Subcutaneous adipose tissue (tissue), 4 donors: ENCODE measurements around the gene EDNRA. TPM values are rescaled to one million over a fixed set of nuclear protein-coding genes. Genes with fewer than 3 reads are reported as not detected.

ENCODE experiments used
- CTCF ChIP-seq: fragments of 450-650 bp; IDR thresholded peaks from one replicate; pipeline ENCODE4 v1.5.1; 2016; ENCODE audit warnings: low read depth, mild to moderate bottlenecking, control low read depth, antibody characterized with exemption, moderate library complexity
- total RNA-seq, 4 donors: library from RNA; depleted of rRNA; stranded (reverse); fragments of >200 nt; gene quantifications; one replicate each; pipeline ENCODE4 v1.1.0, GENCODE V29; 2016

EDNRA gene
- 1 to 10 TPM; 2.9 to 8.0 (median 4.8) TPM for total RNA-seq

DNA sequence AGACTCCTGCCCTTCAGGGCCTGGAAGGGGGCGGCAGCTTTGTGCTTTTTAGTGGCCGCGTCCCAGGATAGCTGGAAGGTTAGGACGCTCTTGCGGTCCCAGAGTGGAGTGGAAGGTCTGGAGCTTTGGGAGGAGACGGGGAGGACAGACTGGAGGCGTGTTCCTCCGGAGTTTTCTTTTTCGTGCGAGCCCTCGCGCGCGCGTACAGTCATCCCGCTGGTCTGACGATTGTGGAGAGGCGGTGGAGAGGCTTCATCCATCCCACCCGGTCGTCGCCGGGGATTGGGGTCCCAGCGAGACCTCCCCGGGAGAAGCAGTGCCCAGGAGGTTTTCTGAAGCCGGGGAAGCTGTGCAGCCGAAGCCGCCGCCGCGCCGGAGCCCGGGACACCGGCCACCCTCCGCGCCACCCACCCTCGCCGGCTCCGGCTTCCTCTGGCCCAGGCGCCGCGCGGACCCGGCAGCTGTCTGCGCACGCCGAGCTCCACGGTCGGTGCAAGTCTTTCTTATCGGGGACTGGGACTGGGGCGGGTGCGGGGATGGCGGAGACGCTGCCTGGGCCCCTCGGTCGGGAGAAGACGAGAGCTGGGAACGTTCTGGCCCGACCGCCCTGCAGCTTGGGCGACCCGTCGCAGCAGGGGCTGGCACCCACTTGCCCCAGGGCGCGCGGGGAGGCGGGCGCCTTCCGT lies at the start of gene EDNRA:
EDNRA (plus strand) TSS at position 207 of the 686 bp plus-strand sequence. CDS start 4,585 bp downstream, outside the sequence.
- no peak for TF ChIP-seq CTCF

DNA sequence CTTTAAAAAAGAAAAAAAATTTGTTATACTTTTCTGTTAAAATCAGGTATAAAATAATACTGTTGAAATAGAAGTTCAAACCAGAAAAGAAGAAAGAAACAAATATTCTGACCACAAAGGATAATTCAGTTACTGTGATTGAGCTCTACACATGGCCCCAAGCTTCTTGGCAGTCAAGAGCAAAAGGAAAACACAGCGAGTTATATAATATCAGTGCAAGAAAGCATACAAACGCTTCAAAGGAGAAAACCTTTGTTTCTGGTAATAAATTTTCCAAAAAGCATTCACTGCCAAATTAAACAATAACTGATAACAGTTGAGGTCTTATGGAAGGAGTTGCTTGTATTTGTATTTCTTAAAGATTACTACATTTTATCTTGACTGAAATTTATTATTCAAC lies 40.5 kb upstream of the EDNRA start:
- no peak for TF ChIP-seq CTCF

- no peak for TF ChIP-seq CTCF
These were observed 33.1 kb upstream of the EDNRA start for GRCh38 chr4:147447786-147448185.

DNA sequence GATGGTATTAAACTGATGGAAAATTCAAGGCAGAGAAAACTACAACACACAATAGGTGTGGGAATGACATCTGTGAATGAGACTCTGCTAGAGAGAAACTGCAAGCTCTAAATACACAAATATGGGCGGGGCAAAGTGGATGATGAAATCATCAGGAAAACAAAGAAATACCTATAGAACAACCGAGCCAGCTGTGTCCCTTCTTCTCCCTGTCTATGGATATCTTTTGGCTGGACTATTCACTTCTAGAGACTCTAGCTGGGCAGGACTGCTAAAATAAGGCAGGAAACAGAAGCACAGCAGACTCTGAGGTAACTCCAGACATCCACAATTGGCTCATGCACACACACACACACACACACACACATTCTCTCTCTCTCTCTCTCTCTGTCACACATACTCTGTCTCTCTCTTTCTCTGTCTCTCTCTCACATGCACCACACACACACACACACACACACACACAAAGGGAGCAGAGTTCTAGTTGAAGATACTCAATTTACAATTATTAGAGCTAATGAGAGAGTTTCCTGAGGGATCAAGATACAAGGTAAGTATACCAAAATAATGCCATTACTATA lies 27.2 kb upstream of the EDNRA start:
- no peak for TF ChIP-seq CTCF

DNA sequence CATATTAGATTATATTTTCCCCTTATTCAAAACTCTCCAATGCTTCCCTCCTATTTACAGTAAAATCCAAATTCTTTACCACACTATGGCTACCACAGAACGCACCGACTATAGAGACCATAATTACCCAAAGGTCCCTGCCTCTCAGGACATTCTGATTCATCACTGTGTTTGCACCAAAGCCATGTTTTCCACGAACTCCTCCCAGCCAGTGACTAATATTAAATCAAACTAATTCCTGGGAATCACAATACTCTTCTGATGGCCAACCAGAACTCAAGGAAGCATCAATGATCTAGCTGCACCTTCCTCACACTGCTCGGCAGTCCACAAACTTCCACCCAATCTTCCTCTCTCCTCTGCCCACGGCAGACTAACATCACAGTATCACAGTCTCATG lies 24.2 kb upstream of the EDNRA start:
- no peak for TF ChIP-seq CTCF

- no peak for TF ChIP-seq CTCF
These were observed 19.7 kb upstream of the EDNRA start for GRCh38 chr4:147461161-147461560.

DNA sequence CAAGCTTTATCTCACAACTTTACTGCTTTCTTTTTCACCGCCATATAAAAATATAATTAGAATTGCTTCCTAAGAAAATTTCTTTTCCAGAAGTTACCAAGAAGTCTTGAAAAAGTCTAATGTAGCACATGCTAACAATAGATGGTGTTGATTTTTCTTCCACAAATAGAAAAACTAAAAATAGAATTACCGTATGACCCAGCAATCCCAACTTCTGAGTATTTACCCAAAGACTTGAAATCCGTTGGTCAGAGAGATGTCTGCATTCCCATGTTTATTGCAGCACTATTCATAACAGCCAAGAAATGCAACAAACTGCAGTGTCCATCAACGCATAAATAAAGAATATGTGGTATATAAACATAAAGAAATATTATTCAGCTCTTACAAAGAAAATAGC lies 17.8 kb upstream of the EDNRA start:
- TF ChIP-seq CTCF: no peak
